GM23338 (cell line): ENCODE results near the gene FYB2. TPM values are rescaled to one million over a fixed set of nuclear protein-coding genes. Genes with fewer than 3 reads are reported as not detected.

ENCODE experiments used
- ATAC-seq: fragments of 200-7000 bp; cut with Tn5 transposase; 3 replicates; pipeline ENCODE4 v1.9.1; 2020
- DNase-seq: peaks from one replicate; pipeline ENCODE4 v3.0.0-alpha.2; 2015; ENCODE audit warnings: low spot score
- H2AFZ ChIP-seq: fragments of 200-600 bp; sonication (generic); 2 replicates; pipeline ENCODE4 v1.8.0; 2016; ENCODE audit warnings: antibody characterized with exemption, mild to moderate bottlenecking, moderate library complexity
- H3F3A ChIP-seq: fragments of 200-600 bp; sonication (generic); replicated peaks from 2 replicates; pipeline ENCODE4 v1.8.0; 2017; ENCODE audit warnings: antibody characterized with exemption, mixed run types, low read depth
- H3K27ac ChIP-seq: fragments of 200-600 bp; sonication (generic); 2 replicates; pipeline ENCODE4 v1.6.1; 2016; ENCODE audit warnings: low read depth
- H3K27me3 ChIP-seq: fragments of 200-600 bp; sonication (generic); 2 replicates; pipeline ENCODE4 v1.8.0; 2016; ENCODE audit warnings: mild to moderate bottlenecking, mixed run types, moderate library complexity; ENCODE audit not compliant: insufficient read depth
- H3K36me3 ChIP-seq: fragments of 200-600 bp; sonication (generic); 2 replicates; pipeline ENCODE4 v1.8.0; 2016; ENCODE audit warnings: mild to moderate bottlenecking; ENCODE audit not compliant: insufficient read depth
- H3K4me1 ChIP-seq: fragments of 200-600 bp; sonication (generic); 2 replicates; pipeline ENCODE4 v1.8.0; 2016; ENCODE audit warnings: mild to moderate bottlenecking, moderate library complexity; ENCODE audit not compliant: insufficient read depth
- H3K4me2 ChIP-seq: fragments of 200-600 bp; sonication (generic); 2 replicates; pipeline ENCODE4 v1.7.1; 2017; ENCODE audit warnings: mixed run types
- H3K4me3 ChIP-seq: fragments of 200-600 bp; sonication (generic); 2 replicates; pipeline ENCODE4 v1.6.1; 2016; ENCODE audit warnings: mixed run types
- H3K79me2 ChIP-seq: fragments of 200-600 bp; sonication (generic); replicated peaks from 2 replicates; pipeline ENCODE4 v1.8.0; 2017; ENCODE audit warnings: mild to moderate bottlenecking; ENCODE audit not compliant: insufficient read depth
- H3K9me2 ChIP-seq: fragments of 200-600 bp; sonication (generic); 2 replicates; pipeline ENCODE4 v1.8.0; 2017; ENCODE audit not compliant: insufficient read depth
- H4K20me1 ChIP-seq: fragments of 200-600 bp; sonication (generic); replicated peaks from 2 replicates; pipeline ENCODE4 v1.8.0; 2017; ENCODE audit warnings: mild to moderate bottlenecking; ENCODE audit not compliant: insufficient read depth
- H3K27ac Mint-ChIP-seq: 2 replicates; pipeline ENCODE4 v1.8.0; 2020; ENCODE audit warnings: inconsistent platforms, mild to moderate bottlenecking, moderate library complexity, mixed read lengths
- H3K27me3 Mint-ChIP-seq: 3 replicates; pipeline ENCODE4 v1.8.0; 2022; ENCODE audit warnings: low read depth, mild to moderate bottlenecking, moderate library complexity, mixed read lengths, inconsistent platforms; ENCODE audit not compliant: insufficient read depth, poor library complexity
- H3K36me3 Mint-ChIP-seq: 3 replicates; pipeline ENCODE4 v1.8.0; 2021; ENCODE audit warnings: low read depth, mild to moderate bottlenecking, inconsistent platforms, moderate library complexity, mixed read lengths
- H3K4me1 Mint-ChIP-seq: 3 replicates; pipeline ENCODE4 v1.8.0; 2020; ENCODE audit warnings: mild to moderate bottlenecking, inconsistent platforms, mixed read lengths
- H3K4me3 Mint-ChIP-seq: 3 replicates; pipeline ENCODE4 v1.8.0; 2021; ENCODE audit warnings: moderate library complexity, mild to moderate bottlenecking, inconsistent platforms, mixed read lengths
- H3K9me3 Mint-ChIP-seq: 3 replicates; pipeline ENCODE4 v1.8.0; 2020; ENCODE audit warnings: moderate library complexity, mild to moderate bottlenecking, inconsistent platforms, mixed read lengths
- CREB1 ChIP-seq: fragments of 250-450 bp; sonication (Bioruptor Pico); IDR thresholded peaks from 2 replicates; pipeline ENCODE4 v1.5.0; 2020; ENCODE audit warnings: low read depth, mild to moderate bottlenecking, moderate library complexity
- EZH2 ChIP-seq: fragments of 200-600 bp; sonication (generic); IDR thresholded peaks from one replicate; pipeline ENCODE4 v1.8.0; 2017; ENCODE audit warnings: antibody characterized with exemption, mild to moderate bottlenecking, low read depth; ENCODE audit not compliant: unreplicated experiment
- EZH2phosphoT487 ChIP-seq: fragments of 200-600 bp; sonication (generic); IDR thresholded peaks from one replicate; pipeline ENCODE4 v1.8.1; 2018; ENCODE audit warnings: antibody characterized with exemption; ENCODE audit not compliant: unreplicated experiment
- JUNB ChIP-seq: IDR thresholded peaks from one replicate; pipeline ENCODE4 v1.6.1; 2016; ENCODE audit warnings: antibody characterized with exemption; ENCODE audit not compliant: unreplicated experiment
- NANOG ChIP-seq: IDR thresholded peaks from 2 replicates; pipeline ENCODE4 v1.6.1; 2016; ENCODE audit warnings: antibody characterized with exemption, borderline replicate concordance
- POLR2AphosphoS5 ChIP-seq: IDR thresholded peaks from 2 replicates; pipeline ENCODE4 v1.6.1; 2016; ENCODE audit warnings: antibody characterized with exemption, low read depth
- STAT1 ChIP-seq: IDR thresholded peaks from one replicate; pipeline ENCODE4 v1.6.1; 2016; ENCODE audit warnings: antibody characterized with exemption; ENCODE audit not compliant: unreplicated experiment
- ZNF114 ChIP-seq: fragments of 250-450 bp; sonication (Bioruptor Pico); IDR thresholded peaks from 2 replicates; pipeline ENCODE4 v1.5.0; 2020; ENCODE audit warnings: mild to moderate bottlenecking, moderate library complexity
- ZNF331 ChIP-seq: fragments of 250-450 bp; sonication (Bioruptor Pico); IDR thresholded peaks from 2 replicates; pipeline ENCODE4 v1.5.0; 2020; ENCODE audit warnings: low read depth, mild to moderate bottlenecking, moderate library complexity
- polyA plus RNA-seq: library from polyadenylated mRNA; unstranded; fragments of >200 nt; fragmentation: Nextera tagmentation; extraction: Ambion mirVana; gene quantifications from 2 replicates; pipeline ENCODE4 v1.2.1, GENCODE V29; 2016
- total RNA-seq: library from RNA; depleted of rRNA; stranded (reverse); fragments of >200 nt; shearing (Covaris generic); gene quantifications from 2 replicates; pipeline ENCODE4 v1.2.3, GENCODE V29; 2014
- TF ChIP-seq, protein P1 (sequence below): IDR thresholded peaks from 2 replicates; pipeline ENCODE4 v1.6.1; 2016; ENCODE audit warnings: antibody characterized with exemption
- TF ChIP-seq, protein P2 (sequence below): IDR thresholded peaks from one replicate; pipeline ENCODE4 v1.6.1; 2018; ENCODE audit warnings: antibody characterized with exemption; ENCODE audit not compliant: unreplicated experiment
- TF ChIP-seq, protein P3 (sequence below), 2 experiments: fragments of 200-600 bp in 1 of 2; sonication (generic) in 1 of 2; conservative IDR thresholded peaks; 2 replicates each; pipeline versions ENCODE4 v1.5.1 to v1.6.1; 2016 to 2017; ENCODE audit warnings: antibody characterized with exemption in 2 of 2, low read depth in 2 of 2, mild to moderate bottlenecking in 2 of 2, moderate library complexity in 1 of 2
- TF ChIP-seq, protein P4 (sequence below): fragments of 250-450 bp; sonication (Bioruptor Pico); IDR thresholded peaks from 2 replicates; pipeline ENCODE4 v1.5.0; 2020; ENCODE audit warnings: mild to moderate bottlenecking, moderate library complexity

Gene FYB2
- total and polyA plus RNA-seq, 2 experiments from 2014 or later, result 0.39 TPM; not detected in 1

DNA sequence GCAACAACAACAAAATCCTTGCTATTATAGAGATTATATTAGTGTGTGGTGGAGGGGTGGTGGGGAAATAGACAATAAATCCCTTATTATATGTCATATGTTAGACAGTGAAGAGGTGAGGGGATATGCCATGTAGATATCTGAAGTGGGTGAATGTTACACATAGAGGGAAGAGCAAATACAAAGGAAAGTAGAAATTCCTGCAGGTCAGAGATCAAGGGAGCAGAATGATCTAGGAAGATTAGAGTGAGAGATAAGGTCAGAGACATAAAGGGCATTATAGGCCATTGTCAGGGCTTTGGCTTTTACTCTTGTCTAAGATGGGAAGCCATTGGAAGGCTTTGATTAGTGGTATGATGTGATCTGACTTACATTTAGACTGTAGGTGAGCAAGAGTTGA lies 135.6 kb downstream of the FYB2 start:
- TF ChIP-seq ZNF114 (CRISPR knock-in tag) (no peak), JUNB (no peak), CREB1 (no peak), EZH2phosphoT487 (no peak), STAT1 (no peak), POLR2AphosphoS5 (no peak), ZNF331 (CRISPR knock-in tag) (no peak), EZH2 (no peak), NANOG (no peak)
- TF ChIP-seq, protein P1, sequence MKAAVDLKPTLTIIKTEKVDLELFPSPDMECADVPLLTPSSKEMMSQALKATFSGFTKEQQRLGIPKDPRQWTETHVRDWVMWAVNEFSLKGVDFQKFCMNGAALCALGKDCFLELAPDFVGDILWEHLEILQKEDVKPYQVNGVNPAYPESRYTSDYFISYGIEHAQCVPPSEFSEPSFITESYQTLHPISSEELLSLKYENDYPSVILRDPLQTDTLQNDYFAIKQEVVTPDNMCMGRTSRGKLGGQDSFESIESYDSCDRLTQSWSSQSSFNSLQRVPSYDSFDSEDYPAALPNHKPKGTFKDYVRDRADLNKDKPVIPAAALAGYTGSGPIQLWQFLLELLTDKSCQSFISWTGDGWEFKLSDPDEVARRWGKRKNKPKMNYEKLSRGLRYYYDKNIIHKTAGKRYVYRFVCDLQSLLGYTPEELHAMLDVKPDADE, result no peak
- TF ChIP-seq, protein P2, sequence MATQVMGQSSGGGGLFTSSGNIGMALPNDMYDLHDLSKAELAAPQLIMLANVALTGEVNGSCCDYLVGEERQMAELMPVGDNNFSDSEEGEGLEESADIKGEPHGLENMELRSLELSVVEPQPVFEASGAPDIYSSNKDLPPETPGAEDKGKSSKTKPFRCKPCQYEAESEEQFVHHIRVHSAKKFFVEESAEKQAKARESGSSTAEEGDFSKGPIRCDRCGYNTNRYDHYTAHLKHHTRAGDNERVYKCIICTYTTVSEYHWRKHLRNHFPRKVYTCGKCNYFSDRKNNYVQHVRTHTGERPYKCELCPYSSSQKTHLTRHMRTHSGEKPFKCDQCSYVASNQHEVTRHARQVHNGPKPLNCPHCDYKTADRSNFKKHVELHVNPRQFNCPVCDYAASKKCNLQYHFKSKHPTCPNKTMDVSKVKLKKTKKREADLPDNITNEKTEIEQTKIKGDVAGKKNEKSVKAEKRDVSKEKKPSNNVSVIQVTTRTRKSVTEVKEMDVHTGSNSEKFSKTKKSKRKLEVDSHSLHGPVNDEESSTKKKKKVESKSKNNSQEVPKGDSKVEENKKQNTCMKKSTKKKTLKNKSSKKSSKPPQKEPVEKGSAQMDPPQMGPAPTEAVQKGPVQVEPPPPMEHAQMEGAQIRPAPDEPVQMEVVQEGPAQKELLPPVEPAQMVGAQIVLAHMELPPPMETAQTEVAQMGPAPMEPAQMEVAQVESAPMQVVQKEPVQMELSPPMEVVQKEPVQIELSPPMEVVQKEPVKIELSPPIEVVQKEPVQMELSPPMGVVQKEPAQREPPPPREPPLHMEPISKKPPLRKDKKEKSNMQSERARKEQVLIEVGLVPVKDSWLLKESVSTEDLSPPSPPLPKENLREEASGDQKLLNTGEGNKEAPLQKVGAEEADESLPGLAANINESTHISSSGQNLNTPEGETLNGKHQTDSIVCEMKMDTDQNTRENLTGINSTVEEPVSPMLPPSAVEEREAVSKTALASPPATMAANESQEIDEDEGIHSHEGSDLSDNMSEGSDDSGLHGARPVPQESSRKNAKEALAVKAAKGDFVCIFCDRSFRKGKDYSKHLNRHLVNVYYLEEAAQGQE, result no peak
- TF ChIP-seq, protein P3, sequence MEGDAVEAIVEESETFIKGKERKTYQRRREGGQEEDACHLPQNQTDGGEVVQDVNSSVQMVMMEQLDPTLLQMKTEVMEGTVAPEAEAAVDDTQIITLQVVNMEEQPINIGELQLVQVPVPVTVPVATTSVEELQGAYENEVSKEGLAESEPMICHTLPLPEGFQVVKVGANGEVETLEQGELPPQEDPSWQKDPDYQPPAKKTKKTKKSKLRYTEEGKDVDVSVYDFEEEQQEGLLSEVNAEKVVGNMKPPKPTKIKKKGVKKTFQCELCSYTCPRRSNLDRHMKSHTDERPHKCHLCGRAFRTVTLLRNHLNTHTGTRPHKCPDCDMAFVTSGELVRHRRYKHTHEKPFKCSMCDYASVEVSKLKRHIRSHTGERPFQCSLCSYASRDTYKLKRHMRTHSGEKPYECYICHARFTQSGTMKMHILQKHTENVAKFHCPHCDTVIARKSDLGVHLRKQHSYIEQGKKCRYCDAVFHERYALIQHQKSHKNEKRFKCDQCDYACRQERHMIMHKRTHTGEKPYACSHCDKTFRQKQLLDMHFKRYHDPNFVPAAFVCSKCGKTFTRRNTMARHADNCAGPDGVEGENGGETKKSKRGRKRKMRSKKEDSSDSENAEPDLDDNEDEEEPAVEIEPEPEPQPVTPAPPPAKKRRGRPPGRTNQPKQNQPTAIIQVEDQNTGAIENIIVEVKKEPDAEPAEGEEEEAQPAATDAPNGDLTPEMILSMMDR (conservative IDR thresholded peaks at IDR 0.05; ENCODE audit: low read depth in 2 of 2), result no peak
- TF ChIP-seq, protein P4, sequence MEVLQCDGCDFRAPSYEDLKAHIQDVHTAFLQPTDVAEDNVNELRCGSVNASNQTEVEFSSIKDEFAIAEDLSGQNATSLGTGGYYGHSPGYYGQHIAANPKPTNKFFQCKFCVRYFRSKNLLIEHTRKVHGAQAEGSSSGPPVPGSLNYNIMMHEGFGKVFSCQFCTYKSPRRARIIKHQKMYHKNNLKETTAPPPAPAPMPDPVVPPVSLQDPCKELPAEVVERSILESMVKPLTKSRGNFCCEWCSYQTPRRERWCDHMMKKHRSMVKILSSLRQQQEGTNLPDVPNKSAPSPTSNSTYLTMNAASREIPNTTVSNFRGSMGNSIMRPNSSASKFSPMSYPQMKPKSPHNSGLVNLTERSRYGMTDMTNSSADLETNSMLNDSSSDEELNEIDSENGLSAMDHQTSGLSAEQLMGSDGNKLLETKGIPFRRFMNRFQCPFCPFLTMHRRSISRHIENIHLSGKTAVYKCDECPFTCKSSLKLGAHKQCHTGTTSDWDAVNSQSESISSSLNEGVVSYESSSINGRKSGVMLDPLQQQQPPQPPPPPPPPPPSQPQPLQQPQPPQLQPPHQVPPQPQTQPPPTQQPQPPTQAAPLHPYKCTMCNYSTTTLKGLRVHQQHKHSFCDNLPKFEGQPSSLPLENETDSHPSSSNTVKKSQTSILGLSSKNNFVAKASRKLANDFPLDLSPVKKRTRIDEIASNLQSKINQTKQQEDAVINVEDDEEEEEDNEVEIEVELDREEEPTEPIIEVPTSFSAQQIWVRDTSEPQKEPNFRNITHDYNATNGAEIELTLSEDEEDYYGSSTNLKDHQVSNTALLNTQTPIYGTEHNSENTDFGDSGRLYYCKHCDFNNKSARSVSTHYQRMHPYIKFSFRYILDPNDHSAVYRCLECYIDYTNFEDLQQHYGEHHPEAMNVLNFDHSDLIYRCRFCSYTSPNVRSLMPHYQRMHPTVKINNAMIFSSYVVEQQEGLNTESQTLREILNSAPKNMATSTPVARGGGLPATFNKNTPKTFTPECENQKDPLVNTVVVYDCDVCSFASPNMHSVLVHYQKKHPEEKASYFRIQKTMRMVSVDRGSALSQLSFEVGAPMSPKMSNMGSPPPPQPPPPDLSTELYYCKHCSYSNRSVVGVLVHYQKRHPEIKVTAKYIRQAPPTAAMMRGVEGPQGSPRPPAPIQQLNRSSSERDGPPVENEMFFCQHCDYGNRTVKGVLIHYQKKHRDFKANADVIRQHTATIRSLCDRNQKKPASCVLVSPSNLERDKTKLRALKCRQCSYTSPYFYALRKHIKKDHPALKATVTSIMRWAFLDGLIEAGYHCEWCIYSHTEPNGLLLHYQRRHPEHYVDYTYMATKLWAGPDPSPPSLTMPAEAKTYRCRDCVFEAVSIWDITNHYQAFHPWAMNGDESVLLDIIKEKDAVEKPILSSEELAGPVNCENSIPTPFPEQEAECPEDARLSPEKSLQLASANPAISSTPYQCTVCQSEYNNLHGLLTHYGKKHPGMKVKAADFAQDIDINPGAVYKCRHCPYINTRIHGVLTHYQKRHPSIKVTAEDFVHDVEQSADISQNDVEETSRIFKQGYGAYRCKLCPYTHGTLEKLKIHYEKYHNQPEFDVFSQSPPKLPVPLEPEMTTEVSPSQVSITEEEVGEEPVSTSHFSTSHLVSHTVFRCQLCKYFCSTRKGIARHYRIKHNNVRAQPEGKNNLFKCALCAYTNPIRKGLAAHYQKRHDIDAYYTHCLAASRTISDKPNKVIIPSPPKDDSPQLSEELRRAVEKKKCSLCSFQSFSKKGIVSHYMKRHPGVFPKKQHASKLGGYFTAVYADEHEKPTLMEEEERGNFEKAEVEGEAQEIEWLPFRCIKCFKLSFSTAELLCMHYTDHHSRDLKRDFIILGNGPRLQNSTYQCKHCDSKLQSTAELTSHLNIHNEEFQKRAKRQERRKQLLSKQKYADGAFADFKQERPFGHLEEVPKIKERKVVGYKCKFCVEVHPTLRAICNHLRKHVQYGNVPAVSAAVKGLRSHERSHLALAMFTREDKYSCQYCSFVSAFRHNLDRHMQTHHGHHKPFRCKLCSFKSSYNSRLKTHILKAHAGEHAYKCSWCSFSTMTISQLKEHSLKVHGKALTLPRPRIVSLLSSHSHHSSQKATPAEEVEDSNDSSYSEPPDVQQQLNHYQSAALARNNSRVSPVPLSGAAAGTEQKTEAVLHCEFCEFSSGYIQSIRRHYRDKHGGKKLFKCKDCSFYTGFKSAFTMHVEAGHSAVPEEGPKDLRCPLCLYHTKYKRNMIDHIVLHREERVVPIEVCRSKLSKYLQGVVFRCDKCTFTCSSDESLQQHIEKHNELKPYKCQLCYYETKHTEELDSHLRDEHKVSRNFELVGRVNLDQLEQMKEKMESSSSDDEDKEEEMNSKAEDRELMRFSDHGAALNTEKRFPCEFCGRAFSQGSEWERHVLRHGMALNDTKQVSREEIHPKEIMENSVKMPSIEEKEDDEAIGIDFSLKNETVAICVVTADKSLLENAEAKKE (CRISPR knock-in tag), result no peak
- Mint-ChIP-seq H3K27me3 (no peaks in the 10 kb centered on the region), H3K4me3 (no peak overlapping the region), H3K4me1 (peaks cover 3% of the 10 kb centered on the region; the same call in 2 of the 3 replicates), H3K9me3 (no peaks in the 10 kb centered on the region), H3K27ac (no peak overlapping the region), H3K36me3 (peaks cover 16% of the 10 kb centered on the region; the same call in 2 of the 3 replicates)
- Histone ChIP-seq H3K4me2 (no peak overlapping the region), H3K27me3 (no peaks in the 10 kb centered on the region), H3K4me3 (no peak overlapping the region), H3K4me1 (no peaks in the 10 kb centered on the region), H3K9me2 (peaks cover 7% of the 10 kb centered on the region; the same call in 1 of the 2 replicates), H3K36me3 (no peaks in the 10 kb centered on the region; the same call in 1 of the 2 replicates), H3K79me2 (no peaks in the 10 kb centered on the region), H4K20me1 (no peaks in the 10 kb centered on the region), H3F3A (no peaks in the 10 kb centered on the region), H2AFZ (no peak overlapping the region), H3K27ac (no peak overlapping the region)
- ATAC-seq, result no peak
- DNase-seq, result no peak
